ENCODE data around the gene RHOF. TPM values are rescaled to one million over a fixed set of nuclear protein-coding genes. Genes with fewer than 3 reads are reported as not detected.
A peak's percentile ranks its signal among the peaks of the same experiment; 100 is the strongest.

The RHOF gene
- total and polyA plus RNA-seq, 2 of the 13 experiments (the other 11 are each of a cell fraction or from before 2014, with no cell fraction given): 14.6 to 32.2 TPM

DNA sequence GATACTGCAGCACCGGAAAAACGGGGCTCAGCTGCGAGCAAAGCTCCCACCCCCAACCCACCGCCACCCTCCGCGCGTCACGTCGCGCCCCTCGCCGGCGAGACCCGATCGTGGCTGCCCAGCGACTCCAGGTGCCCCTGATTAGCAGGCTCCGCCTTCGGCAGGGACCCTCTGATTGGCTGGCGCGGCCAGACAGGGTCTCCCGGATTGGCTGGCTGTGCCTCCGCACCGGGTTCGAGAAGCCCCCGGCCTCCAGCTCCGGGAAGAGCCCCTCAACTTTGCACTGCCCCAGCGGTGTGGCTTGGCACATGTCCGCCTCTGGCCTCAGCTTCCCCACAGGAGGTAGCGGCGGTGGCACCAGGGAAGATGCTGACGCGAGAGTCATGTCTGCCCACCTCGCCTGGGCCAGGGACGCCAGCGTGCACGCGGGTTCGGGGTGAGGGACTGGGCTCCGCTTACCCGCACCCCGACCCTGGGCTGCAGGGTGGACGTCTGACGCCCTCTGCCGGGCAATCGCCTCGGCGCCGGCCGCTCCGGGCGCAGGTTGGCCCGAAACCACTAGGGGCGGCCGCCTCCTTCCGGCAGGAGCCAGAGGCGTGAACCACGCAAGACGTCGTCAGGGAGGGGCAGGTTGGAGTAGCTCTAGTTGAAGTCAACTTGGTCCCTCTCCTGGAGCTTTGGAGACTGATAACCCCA lies 498 bp upstream of the RHOF start (continued):
- TF ChIP-seq, protein P1, sequence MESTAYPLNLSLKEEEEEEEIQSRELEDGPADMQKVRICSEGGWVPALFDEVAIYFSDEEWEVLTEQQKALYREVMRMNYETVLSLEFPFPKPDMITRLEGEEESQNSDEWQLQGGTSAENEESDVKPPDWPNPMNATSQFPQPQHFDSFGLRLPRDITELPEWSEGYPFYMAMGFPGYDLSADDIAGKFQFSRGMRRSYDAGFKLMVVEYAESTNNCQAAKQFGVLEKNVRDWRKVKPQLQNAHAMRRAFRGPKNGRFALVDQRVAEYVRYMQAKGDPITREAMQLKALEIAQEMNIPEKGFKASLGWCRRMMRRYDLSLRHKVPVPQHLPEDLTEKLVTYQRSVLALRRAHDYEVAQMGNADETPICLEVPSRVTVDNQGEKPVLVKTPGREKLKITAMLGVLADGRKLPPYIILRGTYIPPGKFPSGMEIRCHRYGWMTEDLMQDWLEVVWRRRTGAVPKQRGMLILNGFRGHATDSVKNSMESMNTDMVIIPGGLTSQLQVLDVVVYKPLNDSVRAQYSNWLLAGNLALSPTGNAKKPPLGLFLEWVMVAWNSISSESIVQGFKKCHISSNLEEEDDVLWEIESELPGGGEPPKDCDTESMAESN (CRISPR knock-in tag; conservative IDR thresholded peaks at IDR 0.05): peak; percentile 94
- TF ChIP-seq, protein P2, sequence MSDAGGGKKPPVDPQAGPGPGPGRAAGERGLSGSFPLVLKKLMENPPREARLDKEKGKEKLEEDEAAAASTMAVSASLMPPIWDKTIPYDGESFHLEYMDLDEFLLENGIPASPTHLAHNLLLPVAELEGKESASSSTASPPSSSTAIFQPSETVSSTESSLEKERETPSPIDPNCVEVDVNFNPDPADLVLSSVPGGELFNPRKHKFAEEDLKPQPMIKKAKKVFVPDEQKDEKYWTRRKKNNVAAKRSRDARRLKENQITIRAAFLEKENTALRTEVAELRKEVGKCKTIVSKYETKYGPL (CRISPR knock-in tag; IDR thresholded peaks at IDR 0.05): peak; percentile 65; the same call in 1 of the 2 replicates
- TF ChIP-seq, protein P3, sequence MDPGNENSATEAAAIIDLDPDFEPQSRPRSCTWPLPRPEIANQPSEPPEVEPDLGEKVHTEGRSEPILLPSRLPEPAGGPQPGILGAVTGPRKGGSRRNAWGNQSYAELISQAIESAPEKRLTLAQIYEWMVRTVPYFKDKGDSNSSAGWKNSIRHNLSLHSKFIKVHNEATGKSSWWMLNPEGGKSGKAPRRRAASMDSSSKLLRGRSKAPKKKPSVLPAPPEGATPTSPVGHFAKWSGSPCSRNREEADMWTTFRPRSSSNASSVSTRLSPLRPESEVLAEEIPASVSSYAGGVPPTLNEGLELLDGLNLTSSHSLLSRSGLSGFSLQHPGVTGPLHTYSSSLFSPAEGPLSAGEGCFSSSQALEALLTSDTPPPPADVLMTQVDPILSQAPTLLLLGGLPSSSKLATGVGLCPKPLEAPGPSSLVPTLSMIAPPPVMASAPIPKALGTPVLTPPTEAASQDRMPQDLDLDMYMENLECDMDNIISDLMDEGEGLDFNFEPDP (CRISPR knock-in tag; conservative IDR thresholded peaks at IDR 0.05): no peak
- TF ChIP-seq HDAC1 (CRISPR knock-in tag; IDR thresholded peaks at IDR 0.05) (no peak; the same call in 1 of the 2 replicates), ZNF772 (CRISPR knock-in tag; IDR thresholded peaks at IDR 0.05) (peak; percentile 72; the same call in 1 of the 2 replicates), KDM2A (CRISPR knock-in tag; IDR thresholded peaks at IDR 0.05; ENCODE audit: borderline replicate concordance, low read depth) (peak; percentile 98), ZNF333 (CRISPR knock-in tag; IDR thresholded peaks at IDR 0.05; ENCODE audit: borderline replicate concordance) (no peak), ZNF713 (CRISPR knock-in tag; IDR thresholded peaks at IDR 0.05) (no peak; the same call in 1 of the 2 replicates)
- TF ChIP-seq, protein P4, sequence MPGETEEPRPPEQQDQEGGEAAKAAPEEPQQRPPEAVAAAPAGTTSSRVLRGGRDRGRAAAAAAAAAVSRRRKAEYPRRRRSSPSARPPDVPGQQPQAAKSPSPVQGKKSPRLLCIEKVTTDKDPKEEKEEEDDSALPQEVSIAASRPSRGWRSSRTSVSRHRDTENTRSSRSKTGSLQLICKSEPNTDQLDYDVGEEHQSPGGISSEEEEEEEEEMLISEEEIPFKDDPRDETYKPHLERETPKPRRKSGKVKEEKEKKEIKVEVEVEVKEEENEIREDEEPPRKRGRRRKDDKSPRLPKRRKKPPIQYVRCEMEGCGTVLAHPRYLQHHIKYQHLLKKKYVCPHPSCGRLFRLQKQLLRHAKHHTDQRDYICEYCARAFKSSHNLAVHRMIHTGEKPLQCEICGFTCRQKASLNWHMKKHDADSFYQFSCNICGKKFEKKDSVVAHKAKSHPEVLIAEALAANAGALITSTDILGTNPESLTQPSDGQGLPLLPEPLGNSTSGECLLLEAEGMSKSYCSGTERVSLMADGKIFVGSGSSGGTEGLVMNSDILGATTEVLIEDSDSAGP (CRISPR knock-in tag; IDR thresholded peaks at IDR 0.05; ENCODE audit: borderline replicate concordance): peak; percentile 95
- TF ChIP-seq, protein P5, sequence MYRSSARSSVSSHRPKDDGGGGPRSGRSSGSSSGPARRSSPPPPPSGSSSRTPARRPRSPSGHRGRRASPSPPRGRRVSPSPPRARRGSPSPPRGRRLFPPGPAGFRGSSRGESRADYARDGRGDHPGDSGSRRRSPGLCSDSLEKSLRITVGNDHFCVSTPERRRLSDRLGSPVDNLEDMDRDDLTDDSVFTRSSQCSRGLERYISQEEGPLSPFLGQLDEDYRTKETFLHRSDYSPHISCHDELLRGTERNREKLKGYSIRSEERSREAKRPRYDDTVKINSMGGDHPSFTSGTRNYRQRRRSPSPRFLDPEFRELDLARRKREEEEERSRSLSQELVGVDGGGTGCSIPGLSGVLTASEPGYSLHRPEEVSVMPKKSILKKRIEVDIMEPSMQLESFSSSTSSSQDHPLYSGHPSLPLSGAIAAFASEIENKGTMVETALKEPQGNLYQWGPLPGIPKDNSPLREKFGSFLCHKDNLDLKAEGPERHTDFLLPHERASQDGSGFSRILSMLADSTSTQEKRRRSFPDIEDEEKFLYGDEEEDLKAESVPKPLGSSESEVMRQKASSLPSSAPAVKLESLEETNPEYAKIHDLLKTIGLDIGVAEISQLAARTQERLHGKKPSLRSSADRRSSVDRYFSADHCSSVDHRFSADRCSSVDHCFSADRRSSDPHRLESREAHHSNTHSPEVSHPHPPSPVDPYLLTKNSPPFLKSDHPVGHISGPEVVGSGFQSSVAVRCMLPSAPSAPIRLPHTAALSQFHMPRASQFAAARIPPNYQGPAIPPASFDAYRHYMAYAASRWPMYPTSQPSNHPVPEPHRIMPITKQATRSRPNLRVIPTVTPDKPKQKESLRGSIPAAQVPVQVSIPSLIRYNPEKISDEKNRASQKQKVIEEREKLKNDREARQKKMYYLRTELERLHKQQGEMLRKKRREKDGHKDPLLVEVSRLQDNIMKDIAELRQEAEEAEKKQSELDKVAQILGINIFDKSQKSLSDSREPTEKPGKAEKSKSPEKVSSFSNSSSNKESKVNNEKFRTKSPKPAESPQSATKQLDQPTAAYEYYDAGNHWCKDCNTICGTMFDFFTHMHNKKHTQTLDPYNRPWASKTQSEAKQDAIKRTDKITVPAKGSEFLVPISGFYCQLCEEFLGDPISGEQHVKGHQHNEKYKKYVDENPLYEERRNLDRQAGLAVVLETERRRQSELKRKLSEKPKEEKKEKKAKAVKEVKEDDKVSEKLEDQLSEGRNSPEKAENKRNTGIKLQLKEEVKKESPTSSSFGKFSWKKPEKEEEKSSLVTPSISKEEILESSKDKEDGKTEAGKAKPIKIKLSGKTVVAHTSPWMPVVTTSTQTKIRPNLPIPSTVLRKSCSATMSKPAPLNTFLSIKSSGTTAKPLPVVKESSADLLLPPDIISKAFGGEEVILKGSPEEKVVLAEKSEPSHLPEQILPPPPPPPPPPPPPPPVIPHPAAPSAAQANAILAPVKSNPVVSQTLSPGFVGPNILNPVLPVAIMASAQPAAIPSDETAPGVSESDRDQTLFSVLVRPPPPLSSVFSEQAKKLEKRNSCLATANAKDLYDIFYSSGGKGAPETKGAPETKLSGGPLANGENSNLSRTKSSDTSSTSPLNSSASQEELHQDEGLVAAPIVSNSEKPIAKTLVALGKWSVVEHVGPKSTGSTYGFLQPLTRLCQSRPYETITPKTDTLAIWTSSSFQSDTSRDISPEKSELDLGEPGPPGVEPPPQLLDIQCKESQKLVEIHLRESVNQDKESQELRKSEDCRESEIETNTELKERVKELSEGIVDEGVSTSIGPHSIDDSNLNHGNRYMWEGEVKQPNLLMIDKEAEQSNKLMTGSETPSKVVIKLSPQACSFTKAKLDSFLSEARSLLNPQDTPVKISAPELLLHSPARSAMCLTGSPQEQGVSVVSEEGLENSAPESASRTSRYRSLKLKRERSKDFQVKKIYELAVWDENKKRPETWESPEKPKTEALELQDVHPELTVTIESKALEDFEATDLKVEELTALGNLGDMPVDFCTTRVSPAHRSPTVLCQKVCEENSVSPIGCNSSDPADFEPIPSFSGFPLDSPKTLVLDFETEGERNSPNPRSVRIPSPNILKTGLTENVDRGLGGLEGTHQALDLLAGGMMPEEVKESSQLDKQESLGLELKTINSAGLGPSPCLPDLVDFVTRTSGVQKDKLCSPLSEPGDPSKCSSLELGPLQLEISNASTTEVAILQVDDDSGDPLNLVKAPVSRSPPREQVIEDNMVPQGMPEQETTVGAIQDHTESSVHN (CRISPR knock-in tag; IDR thresholded peaks at IDR 0.05): no peak

All from HepG2 (cell line).